SIG-M5 treated with dmso at 0.1 percent for 504 hours (cell line): ENCODE results near the gene NDUFAF8.

Experiments used
- DNase-seq: peaks from one replicate; lab custom pipeline; 2025; ENCODE audit not compliant: unreplicated experiment; lab: John Stamatoyannopoulos, UW

Gene NDUFAF8

DNA sequence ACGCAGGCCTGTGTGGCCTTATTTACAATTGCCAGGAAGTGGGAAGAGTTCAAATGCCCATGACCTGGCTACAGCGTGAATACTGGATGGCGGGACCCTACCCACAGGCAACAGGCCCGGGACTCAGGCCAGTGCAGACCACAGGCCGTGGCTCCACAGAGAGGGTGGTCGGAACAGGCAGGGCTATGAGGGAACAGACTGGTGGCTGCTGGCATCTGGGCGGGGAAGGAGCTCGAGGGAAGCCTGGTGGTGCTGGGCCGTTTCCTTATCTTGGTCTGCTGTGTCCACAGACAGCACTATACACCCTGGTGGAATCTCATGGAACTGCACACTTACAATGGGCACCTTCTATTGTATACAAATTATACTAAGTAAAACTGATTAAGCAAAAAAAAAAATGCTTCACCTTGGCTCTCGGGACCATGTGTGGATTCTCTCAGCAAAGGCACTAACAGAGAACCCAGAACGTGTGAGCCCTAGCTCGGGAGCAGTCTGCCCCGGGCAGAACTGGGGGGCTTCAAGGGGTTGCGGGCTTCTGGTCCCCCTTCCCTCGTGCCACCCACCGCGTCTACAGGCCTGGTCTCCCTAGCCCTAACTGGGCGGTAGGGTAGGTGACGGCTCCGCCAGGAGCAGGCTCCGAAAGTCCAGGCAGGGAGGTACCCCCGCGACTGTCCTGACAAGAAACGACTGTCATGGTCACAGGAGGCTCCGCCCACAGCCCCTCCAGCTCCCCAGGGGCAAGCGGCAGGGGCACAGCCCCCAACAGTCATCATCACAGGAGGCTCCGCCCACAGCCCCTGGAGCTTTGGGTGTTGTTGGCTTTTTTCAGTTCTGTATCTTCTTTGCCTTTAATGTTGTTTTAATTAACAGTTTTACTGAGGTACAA, 38.2 kb upstream of the NDUFAF8 start:
- DNase-seq: peak; percentile 75

DNA sequence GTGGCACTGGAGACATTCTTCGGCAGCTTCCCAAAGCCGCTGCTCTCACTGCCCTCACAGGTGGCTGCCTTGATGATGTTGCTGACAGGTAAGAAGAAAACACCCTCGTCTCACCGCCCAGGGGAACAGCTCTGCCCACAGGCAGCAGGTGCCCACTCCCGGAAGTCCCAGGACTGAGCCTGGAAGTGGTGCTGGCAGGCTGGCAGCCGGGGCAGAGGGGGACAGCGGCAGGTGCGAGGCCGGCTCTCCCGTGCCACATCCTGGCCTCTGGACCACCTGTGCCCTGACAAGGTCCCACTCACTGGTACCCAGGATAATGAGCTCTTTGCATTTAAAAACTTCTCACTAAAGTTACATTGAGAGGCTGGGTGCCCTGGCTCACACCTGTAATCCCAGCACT, 36.8 kb upstream of the NDUFAF8 start:
- no peak for DNase-seq

DNA sequence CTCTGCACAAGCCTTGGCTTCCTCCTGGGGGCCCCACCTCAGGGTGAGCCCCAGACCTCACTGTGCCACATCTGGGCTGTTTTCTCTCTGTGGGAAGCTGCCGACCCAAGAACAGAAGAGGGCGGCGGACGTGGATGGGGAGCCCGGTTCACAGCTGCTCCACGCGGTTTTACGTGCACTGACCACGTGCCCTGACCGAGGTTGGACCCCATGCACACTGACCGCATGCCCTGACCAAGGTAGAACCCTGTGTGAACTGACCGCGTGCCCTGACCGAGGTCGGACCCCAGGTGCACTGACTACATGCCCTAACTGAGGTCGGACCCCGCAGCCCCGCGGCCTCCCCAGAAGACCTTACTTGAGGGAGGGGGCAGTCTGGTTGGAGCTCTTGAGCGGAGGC, 36.0 kb upstream of the NDUFAF8 start:
- no peak for DNase-seq

DNA sequence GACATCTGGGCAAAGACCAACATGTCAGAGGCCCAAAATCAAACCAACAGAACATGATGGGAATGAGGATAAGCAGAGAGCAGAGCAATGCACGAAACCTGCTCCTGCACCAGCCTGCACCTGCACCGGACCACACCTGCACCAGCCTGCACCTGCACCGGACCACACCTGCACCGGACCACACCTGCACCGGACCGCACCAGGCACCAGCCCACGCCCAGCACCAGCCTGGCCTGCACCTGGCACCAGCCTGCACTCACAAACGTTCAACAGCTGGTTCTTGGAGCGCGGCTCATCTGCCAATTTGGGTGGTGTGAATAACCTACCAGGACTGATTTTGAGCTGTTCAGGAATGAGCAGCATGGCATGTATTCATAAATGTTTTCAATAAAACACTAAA, 34.5 kb upstream of the NDUFAF8 start:
- no peak for DNase-seq

DNA sequence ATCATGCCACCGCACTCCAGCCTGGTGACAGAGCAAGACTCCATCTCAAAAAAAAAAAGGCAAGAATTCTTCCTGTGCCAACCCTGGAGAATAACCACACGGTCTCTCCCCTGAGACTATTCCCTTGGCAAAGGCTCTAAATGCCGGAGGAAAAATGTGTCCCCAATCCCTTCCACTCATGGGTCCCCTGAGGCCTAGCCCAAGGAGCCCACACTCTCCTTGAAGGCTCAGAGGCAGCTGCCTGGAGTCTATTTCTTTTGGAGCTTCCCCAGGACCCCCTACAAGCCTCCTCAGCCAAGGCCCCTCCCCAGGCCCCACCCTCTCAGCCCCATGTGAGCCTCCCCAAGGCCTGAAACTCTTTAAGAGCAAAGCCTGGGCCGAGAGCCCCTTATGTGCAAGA, 33.0 kb upstream of the NDUFAF8 start:
- no peak for DNase-seq

DNA sequence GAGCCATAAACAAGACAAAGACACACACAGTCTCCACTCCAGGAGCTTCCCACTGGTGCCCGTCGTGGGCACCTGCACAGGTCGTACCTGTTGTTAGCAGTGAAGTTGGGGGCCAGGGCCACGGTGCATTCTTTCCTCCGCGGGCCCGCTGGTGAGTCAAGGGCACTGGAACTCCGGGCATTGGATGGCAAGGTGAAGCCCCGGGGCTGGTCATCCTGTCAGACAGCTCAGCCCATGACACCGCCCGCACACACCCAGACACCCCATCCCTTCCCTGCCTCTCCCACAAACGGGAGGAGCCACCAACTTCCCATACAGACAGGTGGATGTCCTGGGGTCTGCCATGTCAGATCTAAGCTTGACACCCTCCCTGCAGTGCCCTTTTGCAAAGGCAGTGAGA, 32.5 kb upstream of the NDUFAF8 start:
- DNase-seq: no peak

DNA sequence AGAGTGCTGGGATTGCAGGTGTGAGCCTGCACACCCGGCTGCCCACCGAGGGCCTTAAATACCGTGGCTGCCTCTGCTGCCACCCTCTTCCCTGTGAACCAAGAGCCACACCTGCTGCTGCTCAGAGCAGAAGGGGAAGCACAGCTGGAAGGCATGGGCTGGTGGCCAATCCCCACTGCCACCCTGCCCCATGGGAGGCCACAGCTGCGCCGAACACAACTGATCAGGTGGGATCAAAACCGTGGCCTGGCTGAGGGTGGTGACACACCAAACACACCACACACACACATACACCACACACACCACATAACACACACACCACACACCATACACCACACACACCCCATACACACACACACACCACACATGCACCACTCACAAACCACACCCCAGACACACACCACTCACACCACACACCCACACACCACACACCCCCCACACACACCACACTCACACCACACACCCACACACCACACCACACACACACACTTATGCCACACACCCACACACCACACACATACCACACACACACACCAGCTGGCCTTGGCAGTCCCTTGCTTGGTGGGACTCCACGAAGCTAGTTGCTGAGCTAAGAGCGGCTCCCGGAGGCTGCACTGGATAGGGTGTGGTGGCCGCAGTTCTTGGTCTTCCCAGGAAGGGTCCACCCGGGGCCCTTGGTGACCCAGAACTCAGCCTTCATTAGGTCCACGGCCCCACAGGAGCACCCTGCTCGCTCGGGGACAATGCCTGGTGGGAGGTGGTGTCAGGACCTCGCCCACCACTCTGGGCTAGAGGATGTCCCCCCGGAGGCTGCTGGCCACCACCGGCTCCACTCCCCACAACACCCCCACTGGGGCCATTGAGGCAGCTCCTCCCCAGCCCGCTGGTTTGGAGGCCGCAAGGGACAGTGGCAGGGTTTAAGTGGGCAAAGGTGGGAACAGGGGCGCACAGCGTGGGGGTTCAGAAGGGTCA, 31.2 kb upstream of the NDUFAF8 start:
- DNase-seq: no peak

DNA sequence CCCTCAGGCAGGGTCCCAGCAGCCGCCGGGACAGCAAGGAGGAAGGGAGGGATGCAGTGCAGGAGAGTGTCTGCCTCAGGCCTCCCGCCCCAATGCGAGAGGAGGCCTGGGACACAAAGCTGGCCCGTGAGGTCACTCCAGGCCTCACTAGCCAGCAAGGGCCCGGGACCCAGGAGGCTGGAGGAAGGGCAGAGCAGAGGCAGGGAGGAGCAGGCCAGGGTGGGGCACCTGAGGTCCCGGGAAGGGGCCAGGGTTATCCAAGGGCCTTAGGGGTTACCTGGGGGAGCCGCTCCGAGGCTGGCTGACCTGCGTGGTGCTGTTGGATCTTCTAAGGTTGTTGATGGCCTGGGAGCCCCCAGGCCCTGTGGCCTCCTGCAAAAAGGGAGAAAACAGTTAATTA, 30.5 kb upstream of the NDUFAF8 start:
- DNase-seq: no peak

DNA sequence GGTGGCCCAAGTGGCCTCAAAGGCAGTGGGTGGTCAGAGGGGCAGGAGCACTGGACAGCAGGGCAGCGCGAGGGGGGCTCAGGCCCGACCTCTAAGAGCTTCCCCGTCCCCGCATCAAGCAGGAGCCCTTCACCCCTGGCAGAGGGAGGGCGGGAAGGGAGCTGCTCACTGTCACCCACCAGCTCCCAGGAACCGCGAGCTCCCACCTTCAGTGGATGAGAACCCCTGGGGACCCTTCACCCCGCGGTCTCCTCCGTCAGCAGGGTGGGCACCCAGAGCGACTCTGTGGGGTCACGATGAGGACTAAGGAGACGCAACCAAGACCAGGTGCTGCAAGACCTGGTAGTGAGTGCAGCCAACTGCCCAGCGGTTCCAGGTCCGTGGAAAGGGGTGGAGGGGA, 30.0 kb upstream of the NDUFAF8 start:
- DNase-seq: no peak

DNA sequence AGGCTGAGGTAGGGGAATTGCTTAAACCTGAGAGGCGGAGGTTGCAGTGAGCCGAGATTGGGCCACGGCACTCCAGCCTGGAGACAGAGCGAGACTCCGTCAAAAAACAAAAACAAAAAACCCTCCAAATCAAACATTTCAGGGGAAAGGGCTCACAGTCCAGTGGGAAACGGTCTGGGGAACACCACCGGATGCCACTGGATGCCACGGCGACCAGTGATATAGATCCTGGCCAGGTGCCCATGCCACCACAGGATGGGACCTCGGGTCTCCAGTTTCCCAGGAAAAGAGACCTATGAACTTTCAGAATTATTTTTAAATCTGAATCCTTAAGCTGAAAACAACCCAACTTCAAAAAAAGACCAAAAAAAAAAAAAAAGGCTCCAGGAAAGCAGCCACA, 28.7 kb upstream of the NDUFAF8 start:
- no peak for DNase-seq

DNA sequence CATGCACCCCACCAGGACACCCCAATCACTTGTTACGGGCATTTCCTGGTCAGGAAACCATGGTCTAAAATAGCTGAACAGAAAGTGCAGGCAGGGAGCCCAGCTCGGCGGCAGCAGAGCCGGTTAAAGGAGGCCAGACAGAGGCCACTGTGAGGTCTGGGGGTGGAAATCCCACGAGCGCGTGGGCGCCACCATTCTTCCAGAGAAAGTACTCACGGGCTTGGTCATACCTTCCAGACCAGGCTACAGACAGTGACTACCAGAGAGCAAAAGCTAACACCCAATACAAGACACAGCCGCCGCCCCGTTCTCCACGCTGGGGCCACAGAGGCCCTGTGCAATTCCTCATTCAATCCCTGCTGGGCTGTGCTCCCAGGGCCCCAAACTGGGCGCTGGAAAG, 28.2 kb upstream of the NDUFAF8 start:
- no peak for DNase-seq

DNA sequence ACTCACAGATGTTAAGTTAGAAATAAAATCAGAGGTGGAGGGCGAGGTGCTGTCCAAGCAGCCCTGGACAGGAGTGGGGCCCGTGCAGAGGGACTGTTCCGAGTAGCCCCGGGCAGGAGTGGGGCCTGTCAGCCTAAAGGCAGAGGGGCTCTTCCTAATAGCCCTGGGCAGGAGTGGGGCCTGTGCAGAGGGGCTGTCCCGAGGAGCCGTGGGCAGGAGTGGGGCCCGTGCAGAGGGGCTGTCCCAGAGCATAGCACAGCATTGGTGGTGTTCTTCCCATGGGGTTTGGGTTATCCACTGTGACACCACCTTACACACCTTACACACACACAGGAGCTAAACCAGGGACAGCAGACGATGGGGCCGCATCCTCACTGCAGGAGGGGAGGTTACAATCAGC, 26.8 kb upstream of the NDUFAF8 start:
- DNase-seq: no peak

DNA sequence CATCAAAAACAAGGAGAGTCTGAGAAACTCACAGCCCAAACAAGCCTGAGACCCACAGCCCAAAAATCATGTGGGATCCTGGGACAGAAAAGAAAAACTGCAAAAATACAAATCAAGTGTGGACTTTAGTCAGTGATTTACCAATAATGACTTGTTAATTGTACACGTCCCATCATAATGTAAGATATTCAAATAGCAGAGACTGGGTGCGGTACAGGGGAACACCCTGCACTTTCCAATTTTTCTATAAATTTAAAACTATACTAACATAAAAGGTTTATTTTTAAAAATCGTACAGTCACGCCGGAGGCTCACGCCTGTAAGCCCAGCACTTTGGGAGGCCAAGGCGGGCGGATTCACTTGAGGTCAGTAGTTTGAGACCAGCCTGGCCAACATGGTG, 25.1 kb upstream of the NDUFAF8 start:
- DNase-seq: no peak

DNA sequence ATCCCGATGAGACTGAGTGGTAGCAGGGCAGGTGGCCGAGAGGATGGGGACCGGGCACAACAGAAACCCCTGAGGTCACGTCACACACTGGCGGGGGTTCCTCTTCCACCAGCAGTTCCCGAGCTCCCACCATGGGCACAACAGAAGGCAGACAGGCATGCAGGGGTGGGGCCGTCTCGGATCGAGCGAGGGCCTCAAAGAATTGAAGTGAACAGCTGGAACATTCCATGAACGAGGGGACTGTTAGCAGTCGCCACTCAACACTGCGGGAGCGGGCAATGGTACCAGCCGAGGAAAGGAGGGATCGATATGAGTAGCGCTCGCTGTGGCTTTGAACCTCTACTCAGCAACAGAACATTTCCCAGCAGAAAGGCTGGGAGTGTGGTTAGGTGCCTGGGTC, 21.6 kb upstream of the NDUFAF8 start:
- DNase-seq: no peak

DNA sequence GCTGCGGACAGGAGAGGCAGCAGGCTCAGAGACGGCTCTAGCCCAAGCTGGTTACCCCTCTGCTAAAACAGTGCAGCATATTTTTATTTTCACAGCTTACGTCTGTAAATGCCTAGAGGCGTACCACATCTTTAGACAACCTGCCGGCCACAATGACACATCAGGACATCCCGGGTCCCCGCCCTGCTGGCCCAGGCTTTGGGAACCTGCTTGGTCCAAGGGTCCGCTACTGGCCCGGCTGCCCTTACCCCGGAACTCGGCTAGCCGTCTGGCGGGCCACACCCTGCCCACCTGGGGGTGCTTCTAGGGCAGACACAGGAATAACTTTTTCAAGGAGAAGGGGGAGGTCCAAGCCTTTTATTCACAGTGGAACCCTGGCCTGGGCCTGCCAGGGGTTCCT, 20.7 kb upstream of the NDUFAF8 start:
- no peak for DNase-seq

DNA sequence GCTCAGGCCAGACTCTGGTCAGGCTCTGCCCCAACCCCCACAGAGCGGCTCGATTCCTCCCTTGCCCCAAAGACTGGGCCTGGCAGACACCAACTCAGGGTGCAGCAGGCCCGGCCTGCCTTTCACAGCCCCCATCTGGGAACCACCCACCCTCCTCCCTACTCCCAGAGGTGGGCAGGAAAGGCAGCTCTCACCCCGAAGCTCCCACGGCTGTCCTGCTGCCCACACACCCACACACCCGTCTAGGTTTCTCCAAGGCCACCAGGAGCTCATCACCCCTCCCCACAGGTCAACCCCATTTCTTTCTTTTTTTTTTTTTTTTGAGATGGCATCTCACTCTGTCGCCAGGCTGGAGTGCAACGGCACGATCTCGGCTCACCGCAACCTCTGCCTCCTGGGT, 20.1 kb upstream of the NDUFAF8 start:
- DNase-seq: no peak

DNA sequence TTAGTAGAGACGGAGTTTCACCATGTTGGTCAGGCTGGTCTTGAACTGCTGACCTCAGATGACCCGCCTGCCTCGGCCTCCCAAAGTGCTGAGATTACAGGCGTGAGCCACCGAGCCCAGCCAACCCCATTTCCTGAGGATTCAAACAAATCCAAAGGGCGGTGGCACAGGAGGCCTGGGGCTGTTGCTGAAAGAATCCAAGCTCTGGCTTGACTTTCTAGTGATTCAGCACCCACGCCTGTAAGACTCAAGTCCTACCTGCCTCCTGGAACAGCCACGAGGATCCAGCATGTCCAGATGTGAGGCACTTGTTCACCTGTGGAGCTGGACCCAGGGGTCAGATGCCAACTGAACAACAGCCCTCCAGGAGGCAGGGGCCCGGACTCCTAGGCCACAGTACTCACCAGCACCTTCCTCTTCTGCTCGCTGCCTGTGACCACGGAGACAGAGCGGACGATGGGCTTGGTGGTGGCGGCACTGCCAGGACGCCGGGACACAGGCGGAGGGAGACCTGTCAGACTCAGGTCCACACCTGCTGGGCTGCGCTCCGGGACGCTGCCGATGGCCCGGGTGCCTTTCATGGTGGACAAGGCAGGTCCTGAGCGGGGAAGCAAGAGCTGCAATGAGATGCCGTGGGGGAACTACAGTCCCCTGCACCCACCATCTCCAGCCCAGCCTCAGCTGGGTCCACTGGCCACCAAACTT, 19.5 kb upstream of the NDUFAF8 start:
- no peak for DNase-seq

DNA sequence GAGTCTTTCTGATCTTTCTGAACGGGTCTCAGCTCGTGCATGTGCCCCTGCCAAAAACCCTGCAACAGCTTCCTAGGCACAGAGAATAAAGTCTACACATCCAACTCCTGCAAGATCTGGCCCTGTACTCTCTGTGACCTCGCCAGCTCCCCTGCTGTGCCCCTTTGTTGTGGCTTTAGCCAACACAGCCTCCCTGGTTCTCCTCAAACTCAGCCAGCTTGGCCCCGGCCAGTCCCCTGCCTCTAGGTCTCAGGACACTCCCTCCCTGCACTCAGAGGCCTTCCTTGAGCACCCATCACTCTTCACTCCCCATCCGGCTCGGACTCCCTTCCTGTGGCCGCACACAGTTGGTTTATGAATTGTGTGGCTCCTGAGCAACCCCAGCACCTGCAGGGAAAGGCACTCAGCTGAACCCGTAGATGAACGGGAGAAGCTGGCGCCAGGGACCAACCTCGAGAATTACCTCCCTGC, 17.7 kb upstream of the NDUFAF8 start:
- no peak for DNase-seq

DNA sequence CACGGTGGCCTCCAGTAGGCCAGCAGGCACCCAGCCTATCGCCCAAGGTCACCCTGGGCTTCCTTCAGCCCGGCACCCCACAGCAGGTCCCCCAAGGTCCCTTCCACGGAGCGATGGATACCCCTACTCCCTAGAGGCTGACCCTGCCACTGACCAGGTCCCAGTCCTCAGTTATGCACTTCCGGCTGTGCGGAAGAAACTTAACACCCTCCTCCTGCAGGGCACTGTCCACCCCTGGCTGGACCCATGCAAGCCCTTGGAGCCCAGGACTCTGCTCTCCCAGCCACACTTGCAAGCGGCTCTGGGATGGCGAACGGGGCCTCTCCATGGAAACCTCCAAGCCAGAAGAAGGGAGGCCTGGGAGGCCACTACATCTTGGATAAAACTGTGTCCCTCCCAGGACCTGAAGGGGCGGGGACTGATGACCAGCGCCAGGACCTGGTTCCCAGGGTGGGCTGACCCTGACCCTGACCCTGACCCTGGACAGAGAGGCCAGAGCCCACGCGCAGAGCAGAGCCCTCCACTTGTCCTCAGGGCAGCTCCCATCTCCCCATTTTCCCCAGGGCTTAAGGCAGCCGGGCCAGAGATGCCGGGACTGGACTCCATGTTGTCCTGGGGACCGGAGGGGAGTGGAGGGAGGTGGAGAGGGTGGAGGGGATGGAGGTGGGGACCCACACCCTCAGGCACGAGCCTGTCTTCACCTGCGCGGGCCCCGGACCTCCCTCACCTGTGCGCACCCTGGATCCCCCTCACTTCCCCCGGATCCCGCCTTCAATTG, 17.1 kb upstream of the NDUFAF8 start:
- no peak for DNase-seq

DNA sequence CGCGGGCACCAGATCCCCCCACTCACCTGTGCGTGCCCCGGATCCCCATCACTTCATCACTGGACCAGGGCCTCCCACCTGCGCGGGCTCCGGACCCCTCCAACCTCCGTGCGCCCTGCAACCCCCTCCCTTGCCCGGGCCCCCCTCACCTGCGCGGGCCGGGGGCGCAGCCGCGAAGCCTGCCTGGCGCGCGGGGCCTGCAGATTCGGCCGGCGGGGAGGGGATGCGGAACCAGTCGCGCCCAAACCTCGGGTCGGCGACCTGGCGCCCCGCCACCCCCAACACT, 16.6 kb upstream of the NDUFAF8 start:
- DNase-seq: no peak
